Neuronal stem cell (in vitro differentiated cells): ENCODE measurements around the gene EXOC3L4.
A peak's percentile ranks its signal among the peaks of the same experiment; 100 is the strongest.

ENCODE experiments used
- DNase-seq: peaks from one replicate; pipeline ENCODE4 v3.0.0-alpha.2; 2013; ENCODE audit warnings: low spot score
- H2AFZ ChIP-seq: one replicate; pipeline ENCODE4 v1.6.1; 2013; ENCODE audit warnings: mild to moderate bottlenecking, low read length, inconsistent platforms
- H2AK5ac ChIP-seq: 2 replicates; pipeline ENCODE4 v1.6.1; 2013; ENCODE audit warnings: low read depth, mild to moderate bottlenecking, inconsistent platforms, low read length, moderate library complexity, mixed read lengths
- H2BK120ac ChIP-seq: 2 replicates; pipeline ENCODE4 v1.6.1; 2013; ENCODE audit warnings: low read depth, mild to moderate bottlenecking, inconsistent platforms, low read length, moderate library complexity, mixed read lengths
- H2BK12ac ChIP-seq: one replicate; pipeline ENCODE4 v1.6.1; 2013; ENCODE audit warnings: low read length, inconsistent platforms
- H2BK15ac ChIP-seq: 2 replicates; pipeline ENCODE4 v1.6.1; 2013; ENCODE audit warnings: mild to moderate bottlenecking, low read length, inconsistent platforms, mixed read lengths
- H2BK5ac ChIP-seq: one replicate; pipeline ENCODE4 v1.6.1; 2013; ENCODE audit warnings: inconsistent platforms, mild to moderate bottlenecking, low read length, moderate library complexity
- H3K14ac ChIP-seq: one replicate; pipeline ENCODE4 v1.6.1; 2013; ENCODE audit warnings: low read length, inconsistent platforms
- H3K18ac ChIP-seq: 2 replicates; pipeline ENCODE4 v1.6.1; 2013; ENCODE audit warnings: low read length, inconsistent platforms
- H3K23ac ChIP-seq: 2 replicates; pipeline ENCODE4 v1.6.1; 2013; ENCODE audit warnings: low read depth, mild to moderate bottlenecking, mixed read lengths, low read length, inconsistent platforms; ENCODE audit not compliant: poor library complexity
- H3K27ac ChIP-seq: replicated peaks from 3 replicates; pipeline ENCODE4 v1.5.1; 2013; ENCODE audit warnings: low read length, inconsistent platforms
- H3K27me3 ChIP-seq, 3 experiments: 2 replicates each; pipeline ENCODE4 v1.6.1; 2013; ENCODE audit warnings: low read length in 3 of 3, mild to moderate bottlenecking in 2 of 3, inconsistent platforms in 1 of 3, low read depth in 1 of 3, mixed read lengths in 1 of 3, moderate library complexity in 1 of 3; ENCODE audit not compliant: control insufficient read depth in 3 of 3, insufficient read depth in 3 of 3
- H3K36me3 ChIP-seq, 2 donors: replicated peaks in 1 of 2; 2 replicates each; pipeline ENCODE4 v1.6.1; 2013; ENCODE audit warnings: low read length in 2 of 2; ENCODE audit not compliant: control insufficient read depth in 2 of 2, insufficient read depth in 2 of 2
- H3K4ac ChIP-seq: 2 replicates; pipeline ENCODE4 v1.6.1; 2013; ENCODE audit warnings: inconsistent platforms, mild to moderate bottlenecking, low read length, moderate library complexity
- H3K4me1 ChIP-seq, 2 donors: 1 replicate in 1 of 2; 2 replicates in 1 of 2; pipeline ENCODE4 v1.6.1; 2013; ENCODE audit warnings: low read length in 2 of 2, low read depth in 1 of 2; ENCODE audit not compliant: control insufficient read depth in 2 of 2, insufficient read depth in 1 of 2
- H3K4me2 ChIP-seq: one replicate; pipeline ENCODE4 v1.6.1; 2013; ENCODE audit warnings: mild to moderate bottlenecking, low read length, inconsistent platforms; ENCODE audit not compliant: insufficient read depth, poor library complexity, severe bottlenecking
- H3K4me3 ChIP-seq, 2 donors: 2 replicates each; pipeline ENCODE4 v1.5.1; 2013; ENCODE audit warnings: low read length in 2 of 2, mild to moderate bottlenecking in 2 of 2, inconsistent platforms in 1 of 2, moderate library complexity in 1 of 2
- H3K79me1 ChIP-seq: one replicate; pipeline ENCODE4 v1.6.1; 2013; ENCODE audit warnings: low read depth, mild to moderate bottlenecking, inconsistent platforms, low read length, moderate library complexity
- H3K9ac ChIP-seq: one replicate; pipeline ENCODE4 v1.6.1; 2013; ENCODE audit warnings: mild to moderate bottlenecking, low read depth, low read length, inconsistent platforms; ENCODE audit not compliant: poor library complexity
- H3K9me3 ChIP-seq, 2 donors: replicated peaks in 1 of 2; 2 replicates each; pipeline versions ENCODE3 to v1.6.1; 2013; ENCODE audit warnings: low read length in 2 of 2, mild to moderate bottlenecking in 2 of 2, inconsistent platforms in 1 of 2, low read depth in 1 of 2, mixed read lengths in 1 of 2, moderate library complexity in 1 of 2; ENCODE audit not compliant: control insufficient read depth in 2 of 2, insufficient read depth in 1 of 2
- H4K8ac ChIP-seq: one replicate; pipeline ENCODE4 v1.6.1; 2013; ENCODE audit warnings: low read depth, mild to moderate bottlenecking, inconsistent platforms, low read length, moderate library complexity
- H4K91ac ChIP-seq: one replicate; pipeline ENCODE4 v1.6.1; 2013; ENCODE audit warnings: low read length, low read depth, mild to moderate bottlenecking, inconsistent platforms; ENCODE audit not compliant: poor library complexity
- WGBS, 2 donors: extraction: QIAGEN DNeasy Blood & Tissue Kit; methylation state at CpG; one replicate each; pipeline ENCODE4 v1.1.7; 2013; ENCODE audit warnings: missing lambda C conversion rate in 2 of 2, mixed read lengths in 1 of 2; ENCODE audit not compliant: insufficient read length in 2 of 2, insufficient replicate concordance in 1 of 2; ENCODE audit errors: extremely low coverage in 2 of 2; 5-methylcytosine and 5-hydroxymethylcytosine counted together

EXOC3L4 gene

GRCh38 chr14:103052407-103052806 is 42.1 kb upstream of the EXOC3L4 start:
- Histone ChIP-seq H3K79me1 (peaks cover 10% of the 10 kb centered on the region), H3K23ac (no peak overlapping the region), H3K36me3 (peaks cover 2 to 17% of the 10 kb centered on the region in 2 donors), H2BK5ac (no peak overlapping the region), H2AFZ (no peak overlapping the region), H4K91ac (no peak overlapping the region), H3K14ac (no peak overlapping the region), H2BK12ac (no peak overlapping the region), H3K27ac (no peak overlapping the region), H3K9ac (no peak overlapping the region), H3K4ac (no peak overlapping the region), H2AK5ac (no peak overlapping the region), H2BK120ac (no peak overlapping the region), H4K8ac (no peak overlapping the region), H3K18ac (no peak overlapping the region), H3K4me2 (no peak overlapping the region), H2BK15ac (no peak overlapping the region), H3K27me3 (no peaks in the 10 kb centered on the region), H3K4me1 (peaks cover 0 to 7% of the 10 kb centered on the region in 2 donors), H3K9me3 (no peaks in the 10 kb centered on the region), H3K4me3 (no peak overlapping the region)
- no CpG with 5 or more reads among the region's 10 CpGs for WGBS, 2 donors
- no peak for DNase-seq

GRCh38 chr14:103055695-103056094 is 38.8 kb upstream of the EXOC3L4 start:
- Histone ChIP-seq H3K4ac (no peak overlapping the region), H3K18ac (no peak overlapping the region), H4K91ac (no peak overlapping the region), H3K4me3 (peak overlapping the region in 1 of 2 donors; percentile 100), H3K9me3 (no peaks in the 10 kb centered on the region), H2BK120ac (no peak overlapping the region), H2BK15ac (no peak overlapping the region), H2BK5ac (no peak overlapping the region), H4K8ac (no peak overlapping the region), H2AK5ac (no peak overlapping the region), H3K23ac (no peak overlapping the region), H3K4me2 (peak overlapping the region; percentile 62), H3K4me1 (peaks cover 2 to 7% of the 10 kb centered on the region in 2 donors), H3K27ac (no peak overlapping the region), H2AFZ (no peak overlapping the region), H2BK12ac (no peak overlapping the region), H3K14ac (no peak overlapping the region), H3K79me1 (peaks cover 10% of the 10 kb centered on the region), H3K27me3 (no peaks in the 10 kb centered on the region), H3K36me3 (peaks cover 2 to 17% of the 10 kb centered on the region in 2 donors), H3K9ac (no peak overlapping the region)
- no peak for DNase-seq
- no CpG with 5 or more reads among the region's 8 CpGs for WGBS, 2 donors

GRCh38 chr14:103056322-103057027 is 38.0 kb upstream of the EXOC3L4 start:
- no peak overlapping the region for H4K8ac ChIP-seq
- H4K91ac ChIP-seq, result peak overlapping the region; percentile 53
- H3K27ac ChIP-seq, result peak overlapping the region; percentile 72
- H2BK5ac ChIP-seq, result peak overlapping the region; percentile 90
- peak overlapping the region; percentile 99 to 100 for H3K4me3 ChIP-seq
- H3K4me2 ChIP-seq, result peak overlapping the region; percentile 80
- H2AK5ac ChIP-seq, result peak overlapping the region; percentile 94
- H3K9ac ChIP-seq, result peak overlapping the region; percentile 99
- H3K14ac ChIP-seq, result peak overlapping the region; percentile 47
- H3K4me1 ChIP-seq, result peaks cover 2 to 7% of the 10 kb centered on the region in 2 donors
- no CpG with 5 or more reads among the region's 50 CpGs for WGBS, 2 donors
- H3K79me1 ChIP-seq, result peaks cover 10% of the 10 kb centered on the region
- peak overlapping the region; percentile 94 for H2BK12ac ChIP-seq
- H3K9me3 ChIP-seq, result no peaks in the 10 kb centered on the region
- H3K4ac ChIP-seq, result peak overlapping the region; percentile 53
- H3K36me3 ChIP-seq, result peaks cover 2 to 17% of the 10 kb centered on the region in 2 donors
- H2BK15ac ChIP-seq, result peak overlapping the region; percentile 67
- H3K18ac ChIP-seq, result peak overlapping the region; percentile 95
- DNase-seq, result no peak
- H2AFZ ChIP-seq, result peak overlapping the region; percentile 83
- H2BK120ac ChIP-seq, result no peak overlapping the region
- H3K23ac ChIP-seq, result peak overlapping the region; percentile 97
- no peaks in the 10 kb centered on the region for H3K27me3 ChIP-seq

DNA sequence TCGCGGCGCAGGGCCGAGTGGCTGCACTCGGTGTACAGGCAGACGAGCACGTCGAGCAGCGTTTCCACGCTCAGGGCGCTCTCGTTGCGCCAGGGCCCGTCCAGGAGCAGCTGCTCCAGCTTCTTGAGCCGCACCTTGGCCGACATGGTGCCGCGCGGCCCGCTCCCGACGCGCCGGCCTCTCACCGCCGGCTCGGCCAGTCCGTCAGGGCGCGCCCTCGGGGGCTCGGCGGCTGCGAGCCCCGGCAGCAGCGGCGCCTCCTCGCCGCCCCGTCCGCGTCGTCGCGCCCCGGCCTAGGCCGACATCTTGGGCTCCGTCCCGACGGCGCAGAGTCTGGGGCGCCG is 37.5 kb upstream of the EXOC3L4 start:
- H2BK12ac ChIP-seq, result peak overlapping the region; percentile 94
- WGBS, 2 donors, result no CpG with 5 or more reads among the region's 53 CpGs
- no peak for DNase-seq
- peak overlapping the region; percentile 90 for H2BK5ac ChIP-seq
- H3K4me1 ChIP-seq, result peaks cover 2 to 7% of the 10 kb centered on the region in 2 donors
- H4K91ac ChIP-seq, result no peak overlapping the region
- no peak overlapping the region for H2BK120ac ChIP-seq
- H3K4ac ChIP-seq, result peak overlapping the region; percentile 53
- peaks cover 2 to 17% of the 10 kb centered on the region in 2 donors for H3K36me3 ChIP-seq
- peak overlapping the region; percentile 83 for H2AFZ ChIP-seq
- peak overlapping the region; percentile 67 for H2BK15ac ChIP-seq
- H3K27me3 ChIP-seq, result no peaks in the 10 kb centered on the region
- peak overlapping the region; percentile 99 for H3K9ac ChIP-seq
- H3K4me3 ChIP-seq, result peak overlapping the region; percentile 99 to 100
- peak overlapping the region; percentile 95 for H3K18ac ChIP-seq
- peak overlapping the region; percentile 72 for H3K27ac ChIP-seq
- peak overlapping the region; percentile 97 for H3K23ac ChIP-seq
- peak overlapping the region; percentile 80 for H3K4me2 ChIP-seq
- H3K9me3 ChIP-seq, result no peaks in the 10 kb centered on the region
- peak overlapping the region; percentile 94 for H2AK5ac ChIP-seq
- no peak overlapping the region for H4K8ac ChIP-seq
- peaks cover 10% of the 10 kb centered on the region for H3K79me1 ChIP-seq
- H3K14ac ChIP-seq, result peak overlapping the region; percentile 47
